ENCODE results near the gene MAN1C1. TPM values are rescaled to one million over a fixed set of nuclear protein-coding genes. Genes with fewer than 3 reads are reported as not detected.

The MAN1C1 gene
- total and polyA plus RNA-seq, 4 donors, result 2.8 to 32.2 (median 14.5) TPM

DNA sequence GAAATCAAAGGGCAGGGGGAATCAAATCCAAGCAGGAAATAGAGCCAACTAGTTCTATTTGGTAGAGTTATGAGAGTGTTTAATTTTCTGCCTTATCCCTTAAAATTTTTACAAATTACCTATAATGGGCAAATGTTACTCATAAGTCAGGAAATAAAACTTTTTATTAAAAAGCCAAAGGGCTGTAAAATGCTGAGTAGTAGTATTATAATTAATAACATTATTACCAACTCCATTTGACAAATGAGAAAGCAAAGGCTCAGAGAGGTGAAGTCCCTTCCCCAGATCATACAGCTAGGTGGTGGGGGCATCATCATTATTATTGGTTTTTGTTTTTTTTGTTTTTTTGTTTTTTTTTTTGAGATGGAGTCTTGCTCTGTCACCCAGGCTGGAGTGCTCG, 186.8 kb downstream of the MAN1C1 start:
- no peak for ATAC-seq (ENCODE audit: low FRiP score)
- 90 to 93% methylated on average over 1 of the region's 1 CpG for WGBS, 2 donors
- no peak overlapping the region for H3K27ac ChIP-seq (ENCODE audit: low read depth in 1 of 2, low read length in 2 of 2)

DNA sequence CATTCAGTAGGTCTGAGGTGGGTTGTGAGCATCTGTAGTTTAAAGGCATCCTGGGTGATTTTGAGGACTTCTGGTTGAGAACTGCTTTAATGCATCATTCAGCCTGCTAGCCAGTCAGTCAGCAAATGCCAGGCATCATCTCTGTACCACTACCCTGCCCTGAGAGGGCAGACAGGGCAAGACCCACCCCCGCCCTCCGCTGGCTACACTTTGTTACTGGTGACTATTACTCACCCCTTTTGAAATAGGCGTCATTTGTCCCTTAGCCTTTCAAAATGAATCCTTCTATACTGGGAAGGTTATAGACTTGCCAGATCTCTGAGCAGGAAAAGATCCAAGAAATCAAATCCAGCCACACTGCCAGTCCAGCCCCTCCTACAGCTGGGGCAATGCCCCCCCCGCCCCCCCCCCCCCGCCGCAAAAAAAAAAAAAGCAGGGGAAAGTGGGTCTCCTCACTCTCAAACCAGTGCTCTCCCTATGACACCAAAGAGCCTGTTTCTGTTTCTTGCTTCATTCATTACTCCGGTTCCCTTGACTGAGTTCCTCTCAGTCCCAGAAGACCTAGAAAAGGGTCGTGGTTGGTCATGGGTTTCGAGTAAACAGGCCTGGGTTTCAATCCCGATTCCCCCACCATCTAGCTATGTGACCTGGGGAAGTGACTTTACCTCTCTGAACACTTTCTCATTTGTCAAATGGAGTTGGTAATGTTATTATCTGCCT, 187.8 kb downstream of the MAN1C1 start:
- no peak overlapping the region for H3K4me3 ChIP-seq (ENCODE audit: low read length in 2 of 2)
- intact Hi-C loops (cut with DNase I), result loop anchor here (10.0 kb wide), 2 partner anchors 370 to 570 kb away; partner anchors contain the start of genes MACO1 (in 1 of the 2) and SYF2 (in 1 of the 2)
- no peak overlapping the region for H3K27ac ChIP-seq (ENCODE audit: low read depth in 1 of 2, low read length in 2 of 2)
- no peaks in the 10 kb centered on the region for H3K9me3 ChIP-seq (ENCODE audit: control insufficient read depth, low read length)
- H3K36me3 ChIP-seq (ENCODE audit: control insufficient read depth in 1 of 2, insufficient read depth in 2 of 2, low read length in 1 of 2), result no peaks in the 10 kb centered on the region
- WGBS, 2 donors, result 62% methylated on average over 10 of the region's 10 CpGs
- ATAC-seq (ENCODE audit: low FRiP score), result no peak
- H3K4me1 ChIP-seq (ENCODE audit: control insufficient read depth in 1 of 2, insufficient read depth in 2 of 2, low read length in 2 of 2), result no peaks in the 10 kb centered on the region
- peak in 1 of 2 donors; percentile 55 for DNase-seq
- H3K27me3 ChIP-seq (ENCODE audit: control insufficient read depth in 1 of 2, insufficient read depth in 2 of 2, low read length in 1 of 2), result no peaks in the 10 kb centered on the region

More for the DNA sequence above, 186.8 kb downstream of the MAN1C1 start:
- H3K36me3 ChIP-seq (ENCODE audit: control insufficient read depth in 1 of 2, insufficient read depth in 2 of 2, low read length in 1 of 2), result no peaks in the 10 kb centered on the region
- intact Hi-C loops (cut with DNase I), result loop anchor here (10.0 kb wide), 2 partner anchors 369 to 569 kb away; partner anchors contain the start of genes MACO1 (in 1 of the 2) and SYF2 (in 1 of the 2)
- no peaks in the 10 kb centered on the region for H3K27me3 ChIP-seq (ENCODE audit: control insufficient read depth in 1 of 2, insufficient read depth in 2 of 2, low read length in 1 of 2)
- no peak overlapping the region for H3K4me3 ChIP-seq (ENCODE audit: low read length in 2 of 2)
- no peaks in the 10 kb centered on the region for H3K9me3 ChIP-seq (ENCODE audit: control insufficient read depth, low read length)
- no peaks in the 10 kb centered on the region for H3K4me1 ChIP-seq (ENCODE audit: control insufficient read depth in 1 of 2, insufficient read depth in 2 of 2, low read length in 2 of 2)
- DNase-seq, result no peak

DNA sequence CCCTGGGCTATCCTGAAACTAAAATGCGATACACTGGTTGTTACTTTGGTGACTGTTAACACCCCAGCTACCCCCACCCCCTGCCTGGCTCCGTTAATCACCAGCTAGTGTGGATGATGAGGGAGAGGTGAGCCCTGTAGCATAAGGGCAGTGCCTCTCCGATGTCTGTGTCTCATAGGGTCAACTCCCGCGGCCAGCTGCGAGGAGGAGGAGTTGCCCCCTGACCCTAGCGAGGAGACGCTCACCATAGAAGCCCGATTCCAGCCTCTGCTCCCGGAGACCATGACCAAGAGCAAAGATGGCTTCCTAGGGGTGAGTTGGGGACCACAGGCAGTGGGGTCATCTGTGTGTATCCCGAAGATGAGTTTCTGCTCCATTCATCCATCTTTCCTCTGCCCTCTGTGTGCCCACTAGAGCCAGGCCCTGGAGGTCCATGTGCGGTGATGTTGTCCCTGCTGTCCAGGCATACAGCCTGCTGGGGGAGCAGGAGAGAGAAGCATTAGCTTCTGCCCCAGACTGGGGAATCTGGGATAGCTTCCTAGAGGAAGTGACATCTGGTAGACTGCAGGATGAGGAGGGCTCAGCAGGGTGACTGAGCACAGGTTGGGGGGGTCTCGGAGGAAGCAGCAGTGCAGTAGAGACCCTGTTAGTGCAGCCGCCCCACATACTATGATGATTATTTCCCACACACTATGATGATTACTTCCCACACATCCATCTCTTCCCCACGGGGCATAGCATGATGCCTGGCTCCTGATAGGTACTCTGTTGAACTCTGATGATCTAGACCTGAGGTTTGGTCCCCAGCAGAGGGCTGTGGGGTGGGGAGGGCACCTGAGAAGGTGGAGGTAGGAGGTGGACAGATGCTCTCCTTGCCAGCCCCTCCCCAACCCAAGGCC, 188.6 kb downstream of the MAN1C1 start:
- Histone ChIP-seq H3K27me3 (ENCODE audit: control insufficient read depth in 1 of 2, insufficient read depth in 2 of 2, low read length in 1 of 2) (no peaks in the 10 kb centered on the region), H3K4me1 (ENCODE audit: control insufficient read depth in 1 of 2, insufficient read depth in 2 of 2, low read length in 2 of 2) (no peaks in the 10 kb centered on the region), H3K4me3 (ENCODE audit: low read length in 2 of 2) (no peak overlapping the region), H3K36me3 (ENCODE audit: control insufficient read depth in 1 of 2, insufficient read depth in 2 of 2, low read length in 1 of 2) (no peaks in the 10 kb centered on the region), H3K9me3 (ENCODE audit: control insufficient read depth, low read length) (no peaks in the 10 kb centered on the region), H3K27ac (ENCODE audit: low read depth in 1 of 2, low read length in 2 of 2) (peak overlapping the region in 1 of 2 donors; percentile 85)
- intact Hi-C loops (cut with DNase I), result loop anchor here (10.0 kb wide), 2 partner anchors 370 to 570 kb away; partner anchors contain the start of genes MACO1 (in 1 of the 2) and SYF2 (in 1 of the 2)
- DNase-seq, result peak in 1 of 2 donors; percentile 49
- ATAC-seq (ENCODE audit: low FRiP score), result no peak
- 85 to 86% methylated on average over 15 of the region's 15 CpGs for whole genome bisulfite sequencing, 2 donors

DNA sequence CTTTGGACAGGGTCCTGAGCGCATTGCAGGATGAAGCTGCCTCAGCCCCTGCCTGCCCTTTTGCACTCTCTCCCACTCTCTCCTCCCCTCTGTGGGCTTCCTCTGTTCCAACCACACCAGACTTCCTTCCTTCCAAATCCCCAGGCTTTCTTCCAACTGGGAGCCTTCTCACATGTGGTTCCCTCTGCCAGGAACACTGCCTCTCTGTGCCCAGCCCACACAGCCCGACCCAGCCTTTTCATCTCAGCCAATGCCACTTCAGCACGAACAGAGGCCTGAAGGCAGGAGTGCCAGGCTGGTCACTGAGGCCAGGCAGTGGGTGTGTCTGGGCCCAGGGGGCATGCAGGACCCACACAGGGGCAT, 189.3 kb downstream of the MAN1C1 start:
- intact Hi-C loops (cut with DNase I), result loop anchor here (10.0 kb wide), 2 partner anchors 371 to 571 kb away; partner anchors contain the start of genes MACO1 (in 1 of the 2) and SYF2 (in 1 of the 2)
- no peaks in the 10 kb centered on the region for H3K9me3 ChIP-seq (ENCODE audit: control insufficient read depth, low read length)
- no peaks in the 10 kb centered on the region for H3K36me3 ChIP-seq (ENCODE audit: control insufficient read depth in 1 of 2, insufficient read depth in 2 of 2, low read length in 1 of 2)
- peak; percentile 78 to 86 for DNase-seq
- H3K4me1 ChIP-seq (ENCODE audit: control insufficient read depth in 1 of 2, insufficient read depth in 2 of 2, low read length in 2 of 2), result no peaks in the 10 kb centered on the region
- H3K4me3 ChIP-seq (ENCODE audit: low read length in 2 of 2), result no peak overlapping the region
- 7 to 12% methylated on average over 3 of the region's 3 CpGs for WGBS, 2 donors
- H3K27ac ChIP-seq (ENCODE audit: low read depth in 1 of 2, low read length in 2 of 2), result peak overlapping the region in 1 of 2 donors; percentile 85
- ATAC-seq (ENCODE audit: low FRiP score), result peak; percentile 72
- H3K27me3 ChIP-seq (ENCODE audit: control insufficient read depth in 1 of 2, insufficient read depth in 2 of 2, low read length in 1 of 2), result no peaks in the 10 kb centered on the region

DNA sequence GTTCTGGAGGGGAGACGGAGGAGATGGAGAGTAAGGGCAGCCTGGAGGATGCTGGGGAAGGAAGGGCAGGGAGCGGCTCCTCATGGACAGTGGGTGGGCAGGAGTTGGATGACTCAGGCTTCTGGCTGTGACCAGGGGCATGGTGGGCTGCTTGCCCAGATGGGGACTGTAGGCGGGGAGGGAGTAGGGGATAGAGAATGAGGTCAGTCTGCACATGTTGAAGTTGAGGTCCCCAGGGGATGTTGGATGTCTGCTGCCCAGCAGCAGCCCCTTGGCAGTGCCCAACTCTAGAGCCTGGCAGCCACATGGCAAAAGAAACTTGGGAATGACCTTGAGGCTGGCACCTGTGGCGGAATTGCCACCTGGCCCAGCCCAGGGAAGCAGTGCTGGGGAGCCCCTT, 189.8 kb downstream of the MAN1C1 start:
- H3K27me3 ChIP-seq (ENCODE audit: control insufficient read depth in 1 of 2, insufficient read depth in 2 of 2, low read length in 1 of 2), result no peaks in the 10 kb centered on the region
- H3K4me3 ChIP-seq (ENCODE audit: low read length in 2 of 2), result no peak overlapping the region
- H3K9me3 ChIP-seq (ENCODE audit: control insufficient read depth, low read length), result no peaks in the 10 kb centered on the region
- 11 to 18% methylated on average over 4 of the region's 4 CpGs for WGBS, 2 donors
- peak; percentile 87 to 92 for DNase-seq
- no peaks in the 10 kb centered on the region for H3K4me1 ChIP-seq (ENCODE audit: control insufficient read depth in 1 of 2, insufficient read depth in 2 of 2, low read length in 2 of 2)
- H3K27ac ChIP-seq (ENCODE audit: low read depth in 1 of 2, low read length in 2 of 2), result peak overlapping the region in 1 of 2 donors; percentile 85
- intact Hi-C loops (cut with DNase I), result loop anchor here (10.0 kb wide), 2 partner anchors 372 to 572 kb away; partner anchors contain the start of genes MACO1 (in 1 of the 2) and SYF2 (in 1 of the 2)
- ATAC-seq (ENCODE audit: low FRiP score), result peak; percentile 77
- H3K36me3 ChIP-seq (ENCODE audit: control insufficient read depth in 1 of 2, insufficient read depth in 2 of 2, low read length in 1 of 2), result no peaks in the 10 kb centered on the region

DNA sequence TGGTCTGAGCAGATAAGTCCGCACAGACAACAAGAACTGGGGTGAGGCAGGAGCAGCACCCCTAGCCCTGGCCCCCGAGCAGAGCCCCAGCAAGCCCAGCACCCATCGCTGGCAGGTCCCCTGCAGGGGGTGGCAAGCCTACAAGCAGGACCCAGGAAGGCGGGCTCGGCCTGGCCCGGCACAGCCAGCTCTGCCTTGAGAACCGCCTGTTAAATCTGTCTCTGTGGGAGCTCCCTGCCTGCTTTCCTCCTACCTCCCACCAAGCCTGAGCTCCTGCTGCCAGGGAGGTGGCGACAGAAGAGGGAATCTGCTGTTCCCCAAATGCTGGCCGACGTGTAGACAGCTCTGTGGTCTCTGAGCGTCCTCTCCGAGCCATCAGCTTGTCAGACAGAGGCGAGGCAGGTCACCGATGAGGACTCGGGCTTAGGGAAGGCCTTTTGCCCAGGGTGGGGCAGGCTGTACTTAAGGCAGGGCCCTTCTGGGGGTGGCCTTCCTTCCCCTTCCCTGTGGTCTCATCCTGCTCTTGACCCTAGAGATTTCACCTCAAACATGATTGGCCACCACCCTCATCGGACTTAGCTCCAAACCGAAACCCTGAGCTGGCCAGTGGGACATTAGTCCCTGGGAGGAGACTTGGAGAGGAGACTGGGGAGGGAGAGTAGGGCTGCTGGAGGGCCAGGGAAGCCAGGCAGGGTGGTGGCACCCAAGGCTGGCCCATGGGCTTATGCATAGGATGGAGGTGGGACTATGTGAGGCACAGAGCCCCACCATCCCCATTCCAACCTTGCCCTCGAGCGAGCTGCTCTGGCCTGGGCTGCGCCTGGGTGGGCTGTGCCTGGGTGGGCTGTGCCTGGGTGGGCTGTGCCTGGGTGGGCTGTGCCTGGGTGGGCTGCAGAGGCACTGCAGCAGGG, 191.1 kb downstream of the MAN1C1 start:
- Histone ChIP-seq H3K4me3 (ENCODE audit: low read length in 2 of 2) (no peak overlapping the region), H3K36me3 (ENCODE audit: control insufficient read depth in 1 of 2, insufficient read depth in 2 of 2, low read length in 1 of 2) (no peaks in the 10 kb centered on the region), H3K27ac (ENCODE audit: low read depth in 1 of 2, low read length in 2 of 2) (no peak overlapping the region), H3K4me1 (ENCODE audit: control insufficient read depth in 1 of 2, insufficient read depth in 2 of 2, low read length in 2 of 2) (no peaks in the 10 kb centered on the region), H3K9me3 (ENCODE audit: control insufficient read depth, low read length) (no peaks in the 10 kb centered on the region), H3K27me3 (ENCODE audit: control insufficient read depth in 1 of 2, insufficient read depth in 2 of 2, low read length in 1 of 2) (no peaks in the 10 kb centered on the region)
- DNase-seq (peak in 1 of 2 donors; percentile 73), ATAC-seq (ENCODE audit: low FRiP score) (no peak)
- WGBS, 2 donors, result 93% methylated on average over 18 to 20 of the region's 20 CpGs
- intact Hi-C loops (cut with DNase I), result loop anchor here (10.0 kb wide), 2 partner anchors 373 to 573 kb away; partner anchors contain the start of genes MACO1 (in 1 of the 2) and SYF2 (in 1 of the 2)

DNA sequence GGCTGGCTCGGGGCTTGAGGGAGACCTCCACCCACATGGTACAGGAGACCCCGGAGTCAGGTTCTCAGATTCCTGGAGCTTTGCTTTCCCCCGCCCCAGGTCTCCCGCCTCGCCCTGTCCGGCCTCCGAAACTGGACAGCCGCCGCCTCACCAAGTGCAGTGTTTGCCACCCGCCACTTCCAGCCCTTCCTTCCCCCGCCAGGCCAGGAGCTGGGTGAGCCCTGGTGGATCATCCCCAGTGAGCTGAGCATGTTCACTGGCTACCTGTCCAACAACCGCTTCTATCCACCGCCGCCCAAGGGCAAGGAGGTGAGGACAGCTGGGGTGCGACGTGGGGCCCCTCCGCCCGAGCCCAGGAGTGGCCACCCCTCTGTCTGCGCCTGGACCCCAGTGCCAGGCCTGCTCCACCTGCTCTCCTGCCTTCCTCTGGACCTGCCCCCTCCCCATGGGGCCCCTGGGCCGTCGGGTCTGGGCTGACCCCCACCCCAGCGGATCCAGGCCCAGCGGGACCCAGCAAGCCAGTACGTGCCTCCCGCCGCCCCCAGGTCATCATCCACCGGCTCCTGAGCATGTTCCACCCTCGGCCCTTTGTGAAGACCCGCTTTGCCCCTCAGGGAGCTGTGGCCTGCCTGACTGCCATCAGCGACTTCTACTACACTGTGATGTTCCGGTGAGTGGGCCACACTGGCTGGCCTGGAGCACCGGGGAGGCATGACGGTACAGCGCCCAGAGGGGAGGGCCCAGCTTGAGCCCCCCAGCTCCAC, 192.1 kb downstream of the MAN1C1 start:
- no peaks in the 10 kb centered on the region for H3K36me3 ChIP-seq (ENCODE audit: control insufficient read depth in 1 of 2, insufficient read depth in 2 of 2, low read length in 1 of 2)
- intact Hi-C loops (cut with DNase I), result loop anchor here (10.0 kb wide), 2 partner anchors 374 to 574 kb away; partner anchors contain the start of genes MACO1 (in 1 of the 2) and SYF2 (in 1 of the 2)
- no peak overlapping the region for H3K27ac ChIP-seq (ENCODE audit: low read depth in 1 of 2, low read length in 2 of 2)
- H3K27me3 ChIP-seq (ENCODE audit: control insufficient read depth in 1 of 2, insufficient read depth in 2 of 2, low read length in 1 of 2), result no peaks in the 10 kb centered on the region
- ATAC-seq (ENCODE audit: low FRiP score), result no peak
- H3K4me3 ChIP-seq (ENCODE audit: low read length in 2 of 2), result no peak overlapping the region
- 91% methylated on average over 34 of the region's 34 CpGs for WGBS, 2 donors
- no peaks in the 10 kb centered on the region for H3K4me1 ChIP-seq (ENCODE audit: control insufficient read depth in 1 of 2, insufficient read depth in 2 of 2, low read length in 2 of 2)
- DNase-seq, result peak in 1 of 2 donors; percentile 73
- no peaks in the 10 kb centered on the region for H3K9me3 ChIP-seq (ENCODE audit: control insufficient read depth, low read length)

Measured in aorta (tissue), 5 donors.